SK-N-SH (cell line): ENCODE results near the gene SRGAP1. TPM values are rescaled to one million over a fixed set of nuclear protein-coding genes. Genes with fewer than 3 reads are reported as not detected.
A peak's percentile ranks its signal among the peaks of the same experiment; 100 is the strongest.

Experiments used
- CTCF ChIA-PET: fragments of 300-600, 350-600 bp; formaldehyde crosslinking; extraction: SDS; loops from one replicate; lab custom pipeline; 2021; lab: Yijun Ruan, JAX
- POLR2A ChIA-PET: fragments of 350-600 bp; sonication (Branson Sonifier 250); formaldehyde crosslinking; extraction: SDS; loops from one replicate; lab custom pipeline; 2020; ENCODE audit warnings: antibody characterized with exemption, inconsistent platforms; lab: Yijun Ruan, JAX
- DNase-seq: peaks from one replicate; pipeline ENCODE4 v3.0.0; 2012
- H2AFZ ChIP-seq: fragments of 200-600 bp; sonication (generic); 2 replicates; pipeline ENCODE4 v1.8.1; 2016; ENCODE audit warnings: antibody characterized with exemption, mild to moderate bottlenecking, low read depth
- H3F3A ChIP-seq: fragments of 200-600 bp; sonication (generic); replicated peaks from 2 replicates; pipeline ENCODE3; 2016; ENCODE audit warnings: antibody characterized with exemption, mild to moderate bottlenecking; ENCODE audit not compliant: insufficient read depth
- H3K27ac ChIP-seq, 2 experiments: fragments of 200-500 bp in 1 of 2; fragments of 200-600 bp in 1 of 2; sonication (Bioruptor generic) in 1 of 2; sonication (generic), shearing (Covaris generic) in 1 of 2; 2 replicates each; pipeline versions ENCODE4 v1.5.1 to v1.6.1; 2014 to 2016; ENCODE audit warnings: low read depth in 2 of 2, inconsistent platforms in 1 of 2, low read length in 1 of 2, mild to moderate bottlenecking in 1 of 2, mixed read lengths in 1 of 2
- H3K27me3 ChIP-seq: fragments of 200-600 bp; sonication (generic), shearing (Covaris generic); 2 replicates; pipeline ENCODE4 v1.6.1; 2016; ENCODE audit warnings: mixed run types; ENCODE audit not compliant: insufficient read depth
- H3K36me3 ChIP-seq, 2 experiments: fragments of 200-500 bp in 1 of 2; fragments of 200-600 bp in 1 of 2; sonication (Bioruptor generic) in 1 of 2; sonication (generic) in 1 of 2; replicated peaks in 1 of 2; 2 replicates each; pipeline versions ENCODE3 to v1.5.1; 2014 to 2016; ENCODE audit warnings: low read length in 1 of 2, mild to moderate bottlenecking in 1 of 2; ENCODE audit not compliant: insufficient read depth in 2 of 2, control insufficient read depth in 1 of 2
- H3K4me1 ChIP-seq, 2 experiments: fragments of 200-500 bp in 1 of 2; fragments of 200-600 bp in 1 of 2; sonication (Bioruptor generic) in 1 of 2; sonication (generic), shearing (Covaris generic) in 1 of 2; 2 replicates each; pipeline versions ENCODE4 v1.5.1 to v1.6.1; 2014 to 2016; ENCODE audit warnings: low read depth in 1 of 2, low read length in 1 of 2, mixed run types in 1 of 2; ENCODE audit not compliant: insufficient read depth in 2 of 2, control insufficient read depth in 1 of 2
- H3K4me2 ChIP-seq: fragments of 200-600 bp; sonication (generic), shearing (Covaris generic); 2 replicates; pipeline ENCODE4 v1.6.1; 2017; ENCODE audit warnings: mixed run types
- H3K4me3 ChIP-seq, 2 experiments: fragments of 200-500 bp in 1 of 2; fragments of 200-600 bp in 1 of 2; sonication (Bioruptor generic) in 1 of 2; sonication (generic), shearing (Covaris generic) in 1 of 2; 2 replicates each; pipeline versions ENCODE4 v1.5.1 to v1.8.1; 2014 to 2016; ENCODE audit warnings: low read depth in 2 of 2, inconsistent platforms in 1 of 2, low read length in 1 of 2, mild to moderate bottlenecking in 1 of 2, mixed read lengths in 1 of 2, moderate library complexity in 1 of 2
- H3K79me2 ChIP-seq: fragments of 200-600 bp; sonication (generic); 2 replicates; pipeline ENCODE4 v1.8.1; 2017; ENCODE audit warnings: mild to moderate bottlenecking; ENCODE audit not compliant: insufficient read depth
- H3K9ac ChIP-seq: fragments of 200-600 bp; sonication (generic); 2 replicates; pipeline ENCODE4 v1.6.1; 2017; ENCODE audit warnings: mixed run types
- H3K9me2 ChIP-seq: fragments of 200-600 bp; sonication (generic); 2 replicates; pipeline ENCODE4 v1.6.1; 2017; ENCODE audit warnings: mixed run types
- H3K9me3 ChIP-seq: fragments of 200-600 bp; sonication (generic); 2 replicates; pipeline ENCODE4 v1.6.1; 2017; ENCODE audit warnings: mixed run types, mild to moderate bottlenecking, moderate library complexity
- H4K20me1 ChIP-seq: fragments of 200-600 bp; sonication (generic); 2 replicates; pipeline ENCODE4 v1.6.1; 2017; ENCODE audit warnings: mild to moderate bottlenecking, mixed run types; ENCODE audit not compliant: insufficient read depth
- CHD2 ChIP-seq: fragments of 150-350 bp; IDR thresholded peaks from 2 replicates; pipeline ENCODE4 v1.6.1; 2018; ENCODE audit warnings: low read length; ENCODE audit not compliant: partially characterized antibody
- ELF1 ChIP-seq: IDR thresholded peaks from 2 replicates; pipeline ENCODE4 v1.4.0; 2012
- FOSL2 ChIP-seq: IDR thresholded peaks from 2 replicates; pipeline ENCODE4 v1.4.0; 2012; ENCODE audit warnings: low read depth, mild to moderate bottlenecking, moderate library complexity, borderline replicate concordance
- GABPA ChIP-seq: IDR thresholded peaks from 2 replicates; pipeline ENCODE4 v1.4.0; 2012; ENCODE audit warnings: low read depth, mild to moderate bottlenecking
- NFIC ChIP-seq: IDR thresholded peaks from 2 replicates; pipeline ENCODE4 v1.4.0; 2012; ENCODE audit warnings: borderline replicate concordance
- RCOR1 ChIP-seq: fragments of 150-350 bp; IDR thresholded peaks from 2 replicates; pipeline ENCODE4 v1.6.1; 2017; ENCODE audit warnings: antibody characterized with exemption, low read length
- TAF1 ChIP-seq: IDR thresholded peaks from 2 replicates; pipeline ENCODE4 v1.6.1; 2012; ENCODE audit warnings: low read depth, mild to moderate bottlenecking, low read length, moderate library complexity, borderline replicate concordance
- WGBS: methylation state at CpG from one replicate; pipeline ENCODE4 v1.1.6; 2017; ENCODE audit warnings: low lambda C conversion rate; 5-methylcytosine and 5-hydroxymethylcytosine counted together
- polyA plus RNA-seq, 3 experiments: library from polyadenylated mRNA; depleted of rRNA; stranded (reverse); fragments of >200 nt; gene quantifications; 2 replicates each; pipeline ENCODE4 v1.2.3, GENCODE V29; 2012
- TF ChIP-seq, protein P1 (sequence below): IDR thresholded peaks from 2 replicates; pipeline ENCODE4; 2012

SRGAP1 gene
- polyA plus RNA-seq, 1 of the 3 experiments (the other 2 are of a cell fraction): 2.6 TPM

DNA sequence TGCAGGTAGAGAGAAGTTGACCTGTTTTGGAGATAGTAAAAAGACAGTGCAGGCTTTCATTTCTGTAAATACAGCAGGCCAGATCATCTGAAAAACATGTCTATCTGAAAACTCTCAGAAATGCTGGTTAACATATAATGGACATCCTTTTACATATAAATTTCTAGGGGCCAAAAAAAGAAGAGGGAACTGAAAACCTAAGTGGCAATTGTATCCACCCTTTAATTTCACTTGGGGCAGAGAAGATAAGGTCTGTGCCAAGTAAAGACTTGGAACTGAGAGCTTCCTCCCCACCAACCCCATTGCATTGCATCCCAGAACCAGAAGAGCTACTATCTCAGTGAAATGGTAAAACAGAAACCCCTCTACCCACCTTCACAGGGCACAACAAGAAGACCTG lies 141.0 kb downstream of the SRGAP1 start:
- TF ChIP-seq ELF1: no peak
- no peak for TF ChIP-seq TAF1
- TF ChIP-seq FOSL2: no peak
- no peak for TF ChIP-seq RCOR1
- TF ChIP-seq, protein P1, sequence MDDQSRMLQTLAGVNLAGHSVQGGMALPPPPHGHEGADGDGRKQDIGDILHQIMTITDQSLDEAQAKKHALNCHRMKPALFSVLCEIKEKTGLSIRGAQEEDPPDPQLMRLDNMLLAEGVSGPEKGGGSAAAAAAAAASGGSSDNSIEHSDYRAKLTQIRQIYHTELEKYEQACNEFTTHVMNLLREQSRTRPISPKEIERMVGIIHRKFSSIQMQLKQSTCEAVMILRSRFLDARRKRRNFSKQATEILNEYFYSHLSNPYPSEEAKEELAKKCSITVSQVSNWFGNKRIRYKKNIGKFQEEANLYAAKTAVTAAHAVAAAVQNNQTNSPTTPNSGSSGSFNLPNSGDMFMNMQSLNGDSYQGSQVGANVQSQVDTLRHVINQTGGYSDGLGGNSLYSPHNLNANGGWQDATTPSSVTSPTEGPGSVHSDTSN: no peak
- H4K20me1 ChIP-seq: no peaks in the 10 kb centered on the region
- H3K36me3 ChIP-seq: peaks cover 0 to 4% of the 10 kb centered on the region in 2 experiments
- no peak overlapping the region for H3K27ac ChIP-seq
- H3K4me1 ChIP-seq: peaks cover 0 to 4% of the 10 kb centered on the region in 2 experiments; a peak in 2 of 4 replicates
- H3K9me3 ChIP-seq: no peaks in the 10 kb centered on the region
- H3K79me2 ChIP-seq: peaks cover 12% of the 10 kb centered on the region; the same call in 1 of the 2 replicates
- ChIA-PET CTCF (no interaction called here), POLR2A (no interaction called here)
- no peak overlapping the region for H3K4me3 ChIP-seq
- no peak overlapping the region for H2AFZ ChIP-seq
- no peaks in the 10 kb centered on the region for H3K9me2 ChIP-seq
- no peaks in the 10 kb centered on the region for H3F3A ChIP-seq
- no peak overlapping the region for H3K9ac ChIP-seq
- no peaks in the 10 kb centered on the region for H3K27me3 ChIP-seq
- no peak overlapping the region for H3K4me2 ChIP-seq
- no peak for DNase-seq

DNA sequence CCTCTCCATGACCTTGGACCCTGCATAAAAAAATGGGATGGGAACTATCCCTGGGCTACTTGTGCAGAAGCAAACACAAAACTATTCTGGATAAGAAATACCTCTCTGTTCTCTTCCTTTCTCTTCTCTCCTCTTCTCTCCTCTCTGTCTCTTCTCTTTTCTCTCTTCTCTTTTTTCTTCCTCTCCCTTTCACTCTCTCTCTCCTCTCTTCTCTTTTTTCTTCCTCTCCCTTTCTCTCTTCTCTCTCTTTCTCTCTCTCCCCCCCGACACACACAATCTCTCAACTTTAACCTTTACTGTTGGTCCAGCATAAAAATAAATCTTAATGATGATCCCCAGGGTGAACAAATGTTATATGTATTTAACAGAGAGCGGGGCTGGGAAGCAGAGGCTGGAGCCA lies 141.4 kb downstream of the SRGAP1 start:
- H3K79me2 ChIP-seq: peaks cover 7% of the 10 kb centered on the region; the same call in 1 of the 2 replicates

DNA sequence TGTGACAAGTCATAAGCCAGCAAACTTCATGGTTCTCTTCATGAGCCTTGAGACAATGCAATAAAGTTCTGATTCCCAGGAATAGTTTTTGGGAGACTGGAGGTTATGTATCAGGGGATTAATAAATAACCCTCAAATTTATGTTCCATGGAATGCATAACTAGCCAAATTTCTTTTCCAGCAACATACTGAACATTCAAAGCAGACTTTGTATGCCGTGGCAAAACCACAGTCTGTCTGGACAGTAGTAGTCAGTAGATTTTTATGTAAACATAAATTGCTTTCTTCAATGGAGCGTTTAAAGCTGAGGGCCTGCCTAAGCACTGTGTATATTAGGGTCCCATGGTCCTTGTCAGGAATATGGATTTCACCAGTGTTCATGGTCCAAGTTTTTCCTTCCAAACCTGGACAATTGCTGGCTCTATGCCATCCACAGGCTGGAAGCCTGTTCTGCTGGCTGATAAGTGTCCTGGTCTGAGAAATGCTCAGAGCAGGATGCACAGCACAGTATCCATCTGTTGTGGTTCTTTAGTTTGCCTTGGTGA lies 144.9 kb downstream of the SRGAP1 start:
- Histone ChIP-seq H3K36me3 (peaks cover 6 to 13% of the 10 kb centered on the region in 2 experiments), H2AFZ (no peak overlapping the region), H3K9me2 (no peaks in the 10 kb centered on the region), H3K4me1 (peaks cover 10 to 12% of the 10 kb centered on the region in 2 experiments; a peak in 3 of 4 replicates), H3K9ac (no peak overlapping the region), H3K9me3 (no peaks in the 10 kb centered on the region), H3K4me2 (no peak overlapping the region), H3K4me3 (no peak overlapping the region), H3K79me2 (no peaks in the 10 kb centered on the region), H3K27me3 (no peaks in the 10 kb centered on the region), H3F3A (no peaks in the 10 kb centered on the region), H3K27ac (peak overlapping the region in 1 of 2 experiments; percentile 25; a peak in 1 of 4 replicates), H4K20me1 (no peaks in the 10 kb centered on the region)
- POLR2A ChIA-PET: no interaction called here
- CTCF ChIA-PET: interaction anchor here (1.2 kb wide), 1 partner anchor 146 kb away, joined by 4 read pairs; the partner anchor contains the start of gene SRGAP1
- no peak for TF ChIP-seq CHD2
- DNase-seq: no peak
- 95% methylated on average over 2 of the region's 2 CpGs for WGBS

More for the DNA sequence above, 141.4 kb downstream of the SRGAP1 start:
- H3K27ac ChIP-seq: no peak overlapping the region
- H3K4me3 ChIP-seq: no peak overlapping the region
- no peak for DNase-seq
- peaks cover 5 to 6% of the 10 kb centered on the region in 2 experiments for H3K36me3 ChIP-seq
- H2AFZ ChIP-seq: no peak overlapping the region
- H4K20me1 ChIP-seq: no peaks in the 10 kb centered on the region
- no peak overlapping the region for H3K4me2 ChIP-seq
- no peaks in the 10 kb centered on the region for H3K27me3 ChIP-seq
- no peaks in the 10 kb centered on the region for H3K9me3 ChIP-seq
- no peaks in the 10 kb centered on the region for H3F3A ChIP-seq
- 93% methylated on average over 2 of the region's 2 CpGs for WGBS
- POLR2A ChIA-PET: no interaction called here
- TF ChIP-seq GABPA (no peak), NFIC (no peak), ELF1 (no peak)
- CTCF ChIA-PET: no interaction called here
- no peak overlapping the region for H3K9ac ChIP-seq
- no peaks in the 10 kb centered on the region for H3K9me2 ChIP-seq
- H3K4me1 ChIP-seq: peaks cover under 1 to 4% of the 10 kb centered on the region in 2 experiments; a peak in 2 of 4 replicates
